GM12878 (cell line): ENCODE measurements around the gene CACNA1H.

Experiments used
- CHD2 ChIP-seq: IDR thresholded peaks from 2 replicates; pipeline ENCODE4 v1.6.1; 2011; ENCODE audit warnings: low read depth, low read length, improper control_type of control experiment, borderline replicate concordance
- EGR1 ChIP-seq, 2 experiments: IDR thresholded peaks; 1 replicate in 1 of 2; 2 replicates in 1 of 2; pipeline ENCODE4 v1.6.1; 2011 to 2012; ENCODE audit warnings: low read depth in 2 of 2, low read length in 2 of 2, borderline replicate concordance in 1 of 2, mild to moderate bottlenecking in 1 of 2, moderate library complexity in 1 of 2
- EP300 ChIP-seq, 2 experiments: fragments of 150-350 bp in 1 of 2; IDR thresholded peaks; 2 replicates each; pipeline ENCODE4 v1.6.1; 2011 to 2012; ENCODE audit warnings: low read depth in 2 of 2, low read length in 2 of 2, borderline replicate concordance in 1 of 2, improper control_type of control experiment in 1 of 2, inconsistent platforms in 1 of 2; ENCODE audit not compliant: control insufficient read depth in 1 of 2
- FOS ChIP-seq: IDR thresholded peaks from 3 replicates; pipeline ENCODE4 v1.6.1; 2011; ENCODE audit warnings: borderline replicate concordance; ENCODE audit not compliant: insufficient read length; ENCODE audit errors: extremely low read depth
- HDGF ChIP-seq: fragments of 450-650 bp; IDR thresholded peaks from 2 replicates; pipeline ENCODE4 v1.6.1; 2016; ENCODE audit warnings: antibody characterized with exemption
- SIN3A ChIP-seq: IDR thresholded peaks from 2 replicates; pipeline ENCODE4 v1.6.1; 2012; ENCODE audit warnings: low read depth, low read length, improper control_type of control experiment
- TAF1 ChIP-seq: IDR thresholded peaks from 2 replicates; pipeline ENCODE4 v1.6.1; 2011; ENCODE audit warnings: mild to moderate bottlenecking, low read depth, low read length, borderline replicate concordance
- TARDBP ChIP-seq: IDR thresholded peaks from 2 replicates; pipeline ENCODE4 v1.6.1; 2016; ENCODE audit warnings: borderline replicate concordance
- ZSCAN29 ChIP-seq: fragments of 450-650 bp; IDR thresholded peaks from 2 replicates; pipeline ENCODE4 v1.6.1; 2017; ENCODE audit warnings: mild to moderate bottlenecking, moderate library complexity
- TF ChIP-seq, protein P1 (sequence below), 3 experiments: IDR thresholded peaks in 2 of 3; conservative IDR thresholded peaks in 1 of 3; 2 replicates each; pipeline ENCODE4 v1.5.1; 2011; ENCODE audit warnings: low read depth in 3 of 3, low read length in 3 of 3, mild to moderate bottlenecking in 3 of 3, control low read depth in 2 of 3, moderate library complexity in 2 of 3, inconsistent platforms in 1 of 3, mixed read lengths in 1 of 3; ENCODE audit not compliant: control insufficient read depth in 2 of 3, insufficient read depth in 1 of 3; ENCODE audit errors: extremely low read depth in 1 of 3

- TF ChIP-seq, protein P1, sequence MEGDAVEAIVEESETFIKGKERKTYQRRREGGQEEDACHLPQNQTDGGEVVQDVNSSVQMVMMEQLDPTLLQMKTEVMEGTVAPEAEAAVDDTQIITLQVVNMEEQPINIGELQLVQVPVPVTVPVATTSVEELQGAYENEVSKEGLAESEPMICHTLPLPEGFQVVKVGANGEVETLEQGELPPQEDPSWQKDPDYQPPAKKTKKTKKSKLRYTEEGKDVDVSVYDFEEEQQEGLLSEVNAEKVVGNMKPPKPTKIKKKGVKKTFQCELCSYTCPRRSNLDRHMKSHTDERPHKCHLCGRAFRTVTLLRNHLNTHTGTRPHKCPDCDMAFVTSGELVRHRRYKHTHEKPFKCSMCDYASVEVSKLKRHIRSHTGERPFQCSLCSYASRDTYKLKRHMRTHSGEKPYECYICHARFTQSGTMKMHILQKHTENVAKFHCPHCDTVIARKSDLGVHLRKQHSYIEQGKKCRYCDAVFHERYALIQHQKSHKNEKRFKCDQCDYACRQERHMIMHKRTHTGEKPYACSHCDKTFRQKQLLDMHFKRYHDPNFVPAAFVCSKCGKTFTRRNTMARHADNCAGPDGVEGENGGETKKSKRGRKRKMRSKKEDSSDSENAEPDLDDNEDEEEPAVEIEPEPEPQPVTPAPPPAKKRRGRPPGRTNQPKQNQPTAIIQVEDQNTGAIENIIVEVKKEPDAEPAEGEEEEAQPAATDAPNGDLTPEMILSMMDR (IDR thresholded peaks at IDR 0.05 in 2 of 3, conservative IDR thresholded peaks at IDR 0.05 in 1 of 3; ENCODE audit: control insufficient read depth in 2 of 3, extremely low read depth in 1 of 3, insufficient read depth in 1 of 3, low read depth in 3 of 3, low read length in 3 of 3) = no peak
- TF ChIP-seq CHD2 (no peak), SIN3A (no peak), ZSCAN29 (no peak), FOS (no peak), EP300 (IDR thresholded peaks at IDR 0.05; ENCODE audit: borderline replicate concordance in 1 of 2, control insufficient read depth in 1 of 2, low read depth in 2 of 2, low read length in 2 of 2) (no peak), EGR1 (IDR thresholded peaks at IDR 0.05; ENCODE audit: borderline replicate concordance in 1 of 2, low read depth in 2 of 2, low read length in 2 of 2) (no peak), HDGF (no peak), TAF1 (no peak), TARDBP (no peak)
These were observed 92.6 kb downstream of the CACNA1H start for GRCh38 chr16:1245452-1246020.
